Nephron progenitor cell (in vitro differentiated cells): ENCODE measurements around the gene IFITM1.

ENCODE experiments used
- DNase-seq: peaks from one replicate; pipeline ENCODE4 v3.0.0; 2021
- H3K27ac Mint-ChIP-seq: 2 replicates; pipeline ENCODE4 v1.8.0; 2021; ENCODE audit warnings: mild to moderate bottlenecking, moderate library complexity, mixed read lengths
- H3K27me3 Mint-ChIP-seq: 2 replicates; pipeline ENCODE4 v1.8.0; 2021; ENCODE audit warnings: mild to moderate bottlenecking, low read depth, mixed read lengths; ENCODE audit not compliant: poor library complexity
- H3K36me3 Mint-ChIP-seq: 2 replicates; pipeline ENCODE4 v1.8.0; 2021; ENCODE audit warnings: low read depth, mixed read lengths
- H3K4me1 Mint-ChIP-seq: 2 replicates; pipeline ENCODE4 v1.8.0; 2021; ENCODE audit warnings: mixed read lengths
- H3K4me3 Mint-ChIP-seq: 2 replicates; pipeline ENCODE4 v1.8.0; 2021; ENCODE audit warnings: mild to moderate bottlenecking, moderate library complexity, mixed read lengths
- H3K9me3 Mint-ChIP-seq: 2 replicates; pipeline ENCODE4 v1.8.0; 2021; ENCODE audit warnings: mild to moderate bottlenecking, moderate library complexity, mixed read lengths
- TF ChIP-seq, protein P1 (sequence below): fragments of 200-600 bp; sonication (generic); IDR thresholded peaks from 2 replicates; pipeline ENCODE4 v1.5.0; 2021; ENCODE audit warnings: antibody characterized with exemption

Gene IFITM1

DNA sequence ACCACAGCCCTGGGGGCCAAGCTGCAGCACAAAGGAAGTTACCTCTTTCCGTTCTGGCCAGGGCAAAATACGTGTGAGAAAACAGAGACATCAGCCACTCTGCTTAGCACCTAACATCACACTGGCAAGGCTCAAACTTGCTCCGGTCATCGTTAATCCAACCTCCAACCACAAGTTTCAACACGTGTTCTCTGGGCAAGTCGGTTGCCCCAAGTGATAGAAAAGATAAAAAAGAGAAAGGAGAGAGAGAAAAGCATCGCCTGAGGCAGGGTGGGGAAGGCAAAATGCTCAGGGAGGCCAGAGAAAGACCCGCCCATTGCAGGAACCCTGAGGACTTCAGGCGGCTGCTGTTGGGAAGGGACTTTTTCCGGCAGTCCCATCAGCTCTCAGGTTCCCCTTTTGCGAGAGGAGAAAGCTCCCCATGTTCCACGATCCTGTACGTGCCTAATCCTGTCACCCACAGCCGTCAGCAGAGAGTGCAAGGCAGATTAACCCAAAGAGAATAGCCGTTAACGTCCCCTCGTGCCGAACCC, 36.9 kb downstream of the IFITM1 start:
- no peak overlapping the region for H3K4me3 Mint-ChIP-seq
- no peak for DNase-seq
- peaks cover 11% of the 10 kb centered on the region for H3K27me3 Mint-ChIP-seq
- TF ChIP-seq, protein P1, sequence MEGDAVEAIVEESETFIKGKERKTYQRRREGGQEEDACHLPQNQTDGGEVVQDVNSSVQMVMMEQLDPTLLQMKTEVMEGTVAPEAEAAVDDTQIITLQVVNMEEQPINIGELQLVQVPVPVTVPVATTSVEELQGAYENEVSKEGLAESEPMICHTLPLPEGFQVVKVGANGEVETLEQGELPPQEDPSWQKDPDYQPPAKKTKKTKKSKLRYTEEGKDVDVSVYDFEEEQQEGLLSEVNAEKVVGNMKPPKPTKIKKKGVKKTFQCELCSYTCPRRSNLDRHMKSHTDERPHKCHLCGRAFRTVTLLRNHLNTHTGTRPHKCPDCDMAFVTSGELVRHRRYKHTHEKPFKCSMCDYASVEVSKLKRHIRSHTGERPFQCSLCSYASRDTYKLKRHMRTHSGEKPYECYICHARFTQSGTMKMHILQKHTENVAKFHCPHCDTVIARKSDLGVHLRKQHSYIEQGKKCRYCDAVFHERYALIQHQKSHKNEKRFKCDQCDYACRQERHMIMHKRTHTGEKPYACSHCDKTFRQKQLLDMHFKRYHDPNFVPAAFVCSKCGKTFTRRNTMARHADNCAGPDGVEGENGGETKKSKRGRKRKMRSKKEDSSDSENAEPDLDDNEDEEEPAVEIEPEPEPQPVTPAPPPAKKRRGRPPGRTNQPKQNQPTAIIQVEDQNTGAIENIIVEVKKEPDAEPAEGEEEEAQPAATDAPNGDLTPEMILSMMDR: no peak
- H3K4me1 Mint-ChIP-seq: peaks cover 59% of the 10 kb centered on the region
- peaks cover 3% of the 10 kb centered on the region for H3K9me3 Mint-ChIP-seq
- no peak overlapping the region for H3K27ac Mint-ChIP-seq
- H3K36me3 Mint-ChIP-seq: no peaks in the 10 kb centered on the region

GRCh38 chr11:351411-351810, 37.6 kb downstream of the IFITM1 start:
- peaks cover 59% of the 10 kb centered on the region for H3K4me1 Mint-ChIP-seq
- H3K36me3 Mint-ChIP-seq: no peaks in the 10 kb centered on the region
- no peak overlapping the region for H3K4me3 Mint-ChIP-seq
- peaks cover 11% of the 10 kb centered on the region for H3K27me3 Mint-ChIP-seq
- H3K9me3 Mint-ChIP-seq: peaks cover 3% of the 10 kb centered on the region
- H3K27ac Mint-ChIP-seq: no peak overlapping the region
- DNase-seq: no peak
- TF ChIP-seq, protein P1: no peak

DNA sequence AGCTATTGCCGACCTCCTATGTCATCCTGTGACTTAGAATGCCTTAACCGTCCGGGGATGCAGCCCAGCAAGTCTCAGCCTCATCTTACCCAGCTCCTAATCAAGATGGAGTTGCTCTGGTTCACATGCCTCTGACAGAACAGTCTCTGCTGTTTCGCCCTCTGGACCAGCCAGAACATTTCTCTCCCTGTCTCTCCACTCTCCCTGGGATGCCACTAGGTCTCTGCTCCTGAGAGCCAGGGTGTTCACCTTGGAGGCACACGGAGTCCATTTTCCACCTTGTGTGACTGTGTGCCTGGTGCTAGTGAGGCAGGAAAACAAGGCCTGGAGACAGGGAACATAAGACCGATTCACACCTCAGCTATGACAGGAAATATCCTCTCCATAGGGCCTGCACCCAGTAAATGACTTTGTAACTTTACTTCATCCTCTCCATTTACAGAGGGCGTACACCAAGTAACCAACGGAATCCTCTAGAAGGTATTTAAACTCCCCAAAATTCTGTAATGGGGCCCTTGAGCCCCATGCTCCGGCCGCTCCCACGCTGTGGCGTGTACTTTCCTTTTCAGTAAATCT, 38.7 kb downstream of the IFITM1 start:
- H3K4me3 Mint-ChIP-seq: no peak overlapping the region
- H3K36me3 Mint-ChIP-seq: no peaks in the 10 kb centered on the region
- DNase-seq: no peak
- H3K27ac Mint-ChIP-seq: peak overlapping the region; percentile 92
- H3K9me3 Mint-ChIP-seq: peaks cover 3% of the 10 kb centered on the region
- peaks cover 59% of the 10 kb centered on the region for H3K4me1 Mint-ChIP-seq
- TF ChIP-seq, protein P1: no peak
- peaks cover 11% of the 10 kb centered on the region for H3K27me3 Mint-ChIP-seq

DNA sequence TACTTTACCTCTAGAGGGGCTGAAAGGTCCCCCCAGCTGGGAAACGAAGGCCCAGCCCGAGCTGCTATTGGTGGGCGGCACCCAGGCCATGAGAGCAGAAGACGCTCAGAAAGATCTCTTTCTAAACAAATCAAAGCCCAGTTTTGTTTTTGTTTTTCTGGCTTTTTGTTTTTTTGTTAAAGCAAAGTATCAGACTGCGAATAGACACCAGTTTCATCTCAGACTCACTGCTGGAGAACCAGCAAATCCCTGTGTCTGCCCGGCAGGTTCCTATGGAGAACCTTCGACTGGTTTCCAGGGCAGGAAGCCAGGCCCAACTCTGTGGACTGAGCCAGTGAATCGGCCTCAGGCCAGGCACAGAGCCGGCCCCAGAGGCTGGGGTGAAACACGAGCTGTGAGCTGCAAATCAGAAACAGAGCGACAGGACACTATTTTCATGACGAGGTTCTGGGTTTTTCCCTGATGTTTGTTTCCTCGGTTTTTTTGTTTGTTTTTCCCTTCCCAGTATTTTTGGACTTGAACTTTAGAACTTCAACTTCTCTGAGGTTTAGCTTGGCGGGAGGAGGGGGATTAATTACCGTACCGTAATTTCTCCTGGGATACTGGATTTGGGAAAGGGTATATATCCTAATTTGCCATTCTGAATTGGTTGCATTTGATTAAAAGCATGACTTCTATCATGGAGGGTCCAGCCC, 39.5 kb downstream of the IFITM1 start:
- TF ChIP-seq, protein P1: no peak
- H3K4me1 Mint-ChIP-seq: peaks cover 59% of the 10 kb centered on the region
- H3K27me3 Mint-ChIP-seq: peaks cover 11% of the 10 kb centered on the region
- H3K27ac Mint-ChIP-seq: peak overlapping the region; percentile 92
- no peaks in the 10 kb centered on the region for H3K36me3 Mint-ChIP-seq
- peak overlapping the region; percentile 40 for H3K4me3 Mint-ChIP-seq
- H3K9me3 Mint-ChIP-seq: peaks cover 3% of the 10 kb centered on the region
- no peak for DNase-seq

GRCh38 chr11:355581-356458, 42.0 kb downstream of the IFITM1 start:
- DNase-seq: peak; percentile 92
- Mint-ChIP-seq H3K36me3 (no peaks in the 10 kb centered on the region), H3K4me1 (peaks cover 41% of the 10 kb centered on the region), H3K4me3 (peak overlapping the region; percentile 66), H3K27ac (peak overlapping the region; percentile 93), H3K9me3 (peaks cover 3% of the 10 kb centered on the region), H3K27me3 (peaks cover 5% of the 10 kb centered on the region)
- TF ChIP-seq, protein P1: no peak
